ENCODE measurements around the gene GPSM1. TPM values are rescaled to one million over a fixed set of nuclear protein-coding genes. Genes with fewer than 3 reads are reported as not detected.

GPSM1 gene
- total and polyA plus RNA-seq, 2 donors (not counting 1 experiment from before 2014, with no cell fraction given), result 2.4 to 6.3 TPM

DNA sequence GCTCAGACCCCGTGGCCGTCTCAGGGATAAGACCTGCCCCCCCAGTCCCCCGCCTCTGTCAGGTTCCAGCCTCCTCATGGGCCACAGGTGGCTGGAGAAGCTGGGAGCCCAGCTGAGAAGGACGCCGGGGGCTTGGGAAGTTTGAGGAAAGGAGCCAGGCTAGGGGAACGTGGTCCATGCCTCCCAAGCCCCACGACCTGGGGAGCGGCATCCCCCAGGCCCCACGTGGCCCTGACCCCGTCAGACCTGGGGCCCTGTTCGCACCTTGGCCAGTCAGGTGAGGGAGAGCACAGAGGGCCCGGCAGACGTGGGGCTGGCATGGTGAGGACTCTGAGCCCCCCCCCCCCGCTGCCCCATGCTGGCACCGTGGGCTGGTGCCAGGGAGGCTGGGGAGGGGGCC lies 3.7 kb downstream of the GPSM1 start:
- no peak overlapping the region for H2AFZ ChIP-seq (ENCODE audit: insufficient read depth, low read depth, low read length, poor library complexity, severe bottlenecking)
- H3K9me3 ChIP-seq (ENCODE audit: control extremely low read depth in 1 of 3, control insufficient read depth in 2 of 3, insufficient read depth in 1 of 3, low read length in 2 of 3), result no peaks in the 10 kb centered on the region
- no peak overlapping the region for H3K27ac ChIP-seq (ENCODE audit: low read length in 2 of 2)
- no peaks in the 10 kb centered on the region for H4K20me1 ChIP-seq (ENCODE audit: control insufficient read depth, insufficient read depth, low read length, poor library complexity, severe bottlenecking)
- peaks cover 22 to 23% of the 10 kb centered on the region in 2 donors for H3K4me1 ChIP-seq (ENCODE audit: control insufficient read depth in 2 of 2, insufficient read depth in 2 of 2, low read length in 2 of 2)
- ChIA-PET POLR2A (no interaction called here), CTCF (no interaction called here)
- no peak overlapping the region for H3K4me3 ChIP-seq (ENCODE audit: control extremely low read depth in 1 of 5, extremely low read depth in 1 of 5, insufficient read depth in 1 of 5, low read depth in 2 of 5, low read length in 4 of 5)
- no peak overlapping the region for H3K4me2 ChIP-seq (replicated peaks; ENCODE audit: low read depth, low read length, poor library complexity, severe bottlenecking)
- no peak overlapping the region for H3K9ac ChIP-seq (ENCODE audit: low read length)
- no peak overlapping the region for H3K4me3 Mint-ChIP-seq
- 91% methylated on average over 13 of the region's 15 CpGs for WGBS (ENCODE audit: insufficient coverage)
- intact Hi-C loops (cut with micrococcal nuclease), result no loop called here
- H3K9me3 Mint-ChIP-seq (ENCODE audit: insufficient read depth), result no peaks in the 10 kb centered on the region
- peaks cover 12% of the 10 kb centered on the region for H3K79me2 ChIP-seq (ENCODE audit: control insufficient read depth, insufficient read depth, low read length)
- ATAC-seq (ENCODE audit: low read depth), result no peak
- H3K36me3 ChIP-seq (replicated peaks in 1 of 2; ENCODE audit: control extremely low read depth in 1 of 2, control insufficient read depth in 1 of 2, extremely low read depth in 1 of 2, insufficient read depth in 2 of 2, low read length in 1 of 2), result no peaks in the 10 kb centered on the region
- peaks cover 0 to 20% (median 10%) of the 10 kb centered on the region in 4 experiments for H3K27me3 ChIP-seq (replicated peaks in 1 of 4; ENCODE audit: control extremely low read depth in 1 of 4, control insufficient read depth in 3 of 4, insufficient read depth in 4 of 4, low read length in 3 of 4)
- H3K4me1 Mint-ChIP-seq, result peaks cover 7% of the 10 kb centered on the region
- no peak overlapping the region for H3K27ac Mint-ChIP-seq
- peaks cover 5% of the 10 kb centered on the region for H3K27me3 Mint-ChIP-seq
- no peak for DNase-seq
- no peak for TF ChIP-seq EZH2 (IDR thresholded peaks at IDR 0.05; ENCODE audit: borderline replicate concordance, insufficient read depth, low read depth, low read length, poor library complexity, severe bottlenecking)
- TF ChIP-seq, protein P1, sequence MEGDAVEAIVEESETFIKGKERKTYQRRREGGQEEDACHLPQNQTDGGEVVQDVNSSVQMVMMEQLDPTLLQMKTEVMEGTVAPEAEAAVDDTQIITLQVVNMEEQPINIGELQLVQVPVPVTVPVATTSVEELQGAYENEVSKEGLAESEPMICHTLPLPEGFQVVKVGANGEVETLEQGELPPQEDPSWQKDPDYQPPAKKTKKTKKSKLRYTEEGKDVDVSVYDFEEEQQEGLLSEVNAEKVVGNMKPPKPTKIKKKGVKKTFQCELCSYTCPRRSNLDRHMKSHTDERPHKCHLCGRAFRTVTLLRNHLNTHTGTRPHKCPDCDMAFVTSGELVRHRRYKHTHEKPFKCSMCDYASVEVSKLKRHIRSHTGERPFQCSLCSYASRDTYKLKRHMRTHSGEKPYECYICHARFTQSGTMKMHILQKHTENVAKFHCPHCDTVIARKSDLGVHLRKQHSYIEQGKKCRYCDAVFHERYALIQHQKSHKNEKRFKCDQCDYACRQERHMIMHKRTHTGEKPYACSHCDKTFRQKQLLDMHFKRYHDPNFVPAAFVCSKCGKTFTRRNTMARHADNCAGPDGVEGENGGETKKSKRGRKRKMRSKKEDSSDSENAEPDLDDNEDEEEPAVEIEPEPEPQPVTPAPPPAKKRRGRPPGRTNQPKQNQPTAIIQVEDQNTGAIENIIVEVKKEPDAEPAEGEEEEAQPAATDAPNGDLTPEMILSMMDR (IDR thresholded peaks at IDR 0.05), result no peak

DNA sequence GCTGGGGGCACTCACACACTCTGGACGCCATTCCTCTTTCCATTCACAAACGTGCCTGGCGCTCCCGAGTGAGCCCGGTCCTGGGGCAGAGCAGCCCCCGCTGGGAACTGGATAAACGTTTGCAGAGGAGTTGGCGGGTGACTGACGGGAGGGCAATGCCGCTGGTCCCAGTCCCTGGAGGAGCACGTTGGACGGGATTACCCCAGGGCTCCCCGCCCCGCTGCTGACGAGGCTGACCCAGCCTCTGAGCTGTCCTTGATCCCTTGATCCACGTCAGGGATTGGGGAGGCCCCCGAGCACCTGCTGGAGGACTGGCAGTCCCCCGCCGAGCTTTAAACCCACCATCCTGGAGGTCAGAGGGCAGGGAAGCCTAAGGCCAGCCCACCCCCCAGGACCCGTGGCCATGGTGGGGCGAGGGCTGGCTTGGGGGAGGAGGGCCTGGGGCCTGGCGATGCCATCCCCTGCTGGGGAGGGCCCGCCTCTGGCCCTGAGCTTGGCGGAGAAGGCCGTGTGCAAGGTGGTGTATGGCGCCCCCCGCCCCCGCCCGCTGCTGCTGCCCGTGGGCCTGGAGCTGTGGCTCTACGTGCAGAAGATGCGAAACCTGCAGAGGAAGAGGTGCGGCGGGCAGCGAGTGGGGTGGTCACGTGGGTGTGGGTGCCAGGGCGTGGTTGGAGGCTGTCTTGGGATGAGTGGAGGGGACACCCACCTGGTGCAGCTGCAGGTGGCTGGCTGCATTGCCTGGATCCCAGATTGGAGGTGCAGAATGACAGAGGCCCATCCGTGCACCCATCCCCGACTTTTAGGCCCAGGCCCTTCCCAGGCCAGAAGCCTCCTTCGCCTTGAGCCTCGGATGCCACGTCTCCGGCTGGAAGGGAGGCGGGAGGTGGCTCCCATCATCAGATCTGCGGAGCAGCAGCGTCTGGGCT lies 4.5 kb downstream of the GPSM1 start:
- intact Hi-C loops (cut with micrococcal nuclease), result no loop called here
- Histone ChIP-seq H3K4me3 (ENCODE audit: control extremely low read depth in 1 of 5, extremely low read depth in 1 of 5, insufficient read depth in 1 of 5, low read depth in 2 of 5, low read length in 4 of 5) (no peak overlapping the region), H3K9ac (ENCODE audit: low read length) (no peak overlapping the region), H4K20me1 (ENCODE audit: control insufficient read depth, insufficient read depth, low read length, poor library complexity, severe bottlenecking) (no peaks in the 10 kb centered on the region), H3K27me3 (replicated peaks in 1 of 4; ENCODE audit: control extremely low read depth in 1 of 4, control insufficient read depth in 3 of 4, insufficient read depth in 4 of 4, low read length in 3 of 4) (peaks cover 0 to 14% (median 6%) of the 10 kb centered on the region in 4 experiments), H2AFZ (ENCODE audit: insufficient read depth, low read depth, low read length, poor library complexity, severe bottlenecking) (no peak overlapping the region), H3K79me2 (ENCODE audit: control insufficient read depth, insufficient read depth, low read length) (peaks cover 12% of the 10 kb centered on the region), H3K4me2 (replicated peaks; ENCODE audit: low read depth, low read length, poor library complexity, severe bottlenecking) (no peak overlapping the region), H3K27ac (ENCODE audit: low read length in 2 of 2) (no peak overlapping the region), H3K4me1 (ENCODE audit: control insufficient read depth in 2 of 2, insufficient read depth in 2 of 2, low read length in 2 of 2) (peaks cover 15 to 16% of the 10 kb centered on the region in 2 donors), H3K9me3 (ENCODE audit: control extremely low read depth in 1 of 3, control insufficient read depth in 2 of 3, insufficient read depth in 1 of 3, low read length in 2 of 3) (no peaks in the 10 kb centered on the region), H3K36me3 (replicated peaks in 1 of 2; ENCODE audit: control extremely low read depth in 1 of 2, control insufficient read depth in 1 of 2, extremely low read depth in 1 of 2, insufficient read depth in 2 of 2, low read length in 1 of 2) (no peaks in the 10 kb centered on the region)
- Mint-ChIP-seq H3K27ac (no peak overlapping the region), H3K4me1 (peaks cover 5% of the 10 kb centered on the region), H3K4me3 (no peak overlapping the region), H3K27me3 (peaks cover 5% of the 10 kb centered on the region), H3K9me3 (ENCODE audit: insufficient read depth) (no peaks in the 10 kb centered on the region)
- TF ChIP-seq, protein P1 (IDR thresholded peaks at IDR 0.05), result no peak
- no peak for TF ChIP-seq EZH2 (IDR thresholded peaks at IDR 0.05; ENCODE audit: borderline replicate concordance, insufficient read depth, low read depth, low read length, poor library complexity, severe bottlenecking)
- CTCF ChIA-PET, result no interaction called here
- no peak for ATAC-seq (ENCODE audit: low read depth)
- POLR2A ChIA-PET, result no interaction called here
- no peak for DNase-seq
- WGBS (ENCODE audit: insufficient coverage), result 84% methylated on average over 46 of the region's 46 CpGs

Measured in B cell (primary cell).